Erythroblast (primary cell): Measurements from ENCODE around the gene RSU1.

Experiments used
- GATA1 ChIP-seq: IDR thresholded peaks from 2 replicates; pipeline ENCODE4 v1.6.1; 2011; ENCODE audit warnings: low read depth, mild to moderate bottlenecking, control low read depth, low read length, moderate library complexity
- POLR2A ChIP-seq: IDR thresholded peaks from 2 replicates; pipeline ENCODE4 v1.6.1; 2011; ENCODE audit warnings: mild to moderate bottlenecking, low read length

DNA sequence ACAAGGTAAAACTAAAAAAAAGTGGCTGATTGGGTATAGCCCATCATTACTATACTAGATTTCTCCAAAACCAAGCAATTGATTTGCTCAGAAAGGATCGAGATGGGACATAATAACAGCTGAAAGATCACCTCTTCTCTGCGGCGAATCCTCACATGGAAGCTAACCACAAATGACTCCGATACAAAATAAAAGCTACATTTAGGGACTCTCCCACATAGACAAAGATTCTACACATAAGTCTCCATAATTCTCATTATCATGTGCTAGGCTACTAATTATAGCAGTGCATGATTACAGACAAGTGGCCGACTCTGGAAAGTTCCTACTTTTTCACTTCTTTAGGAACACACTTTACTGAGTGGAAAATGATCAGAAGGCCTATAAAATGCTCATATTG is 116.9 kb downstream of the RSU1 start:
- no peak for TF ChIP-seq POLR2A
- TF ChIP-seq GATA1, result no peak
